GM18502 (cell line): ENCODE results near the gene TMEM178B.
"Not testable (repeated sequence)": the region's sequence is repeated elsewhere in the genome, so short reads cannot be mapped to it uniquely, and the experiment has no call there.

Source experiments
- ATAC-seq: cut with Tn5 transposase; IDR thresholded peaks from one replicate; pipeline ENCODE4 v1.9.1; 2021; ENCODE audit warnings: mild to moderate bottlenecking; ENCODE audit not compliant: unreplicated experiment, poor library complexity

TMEM178B gene

DNA sequence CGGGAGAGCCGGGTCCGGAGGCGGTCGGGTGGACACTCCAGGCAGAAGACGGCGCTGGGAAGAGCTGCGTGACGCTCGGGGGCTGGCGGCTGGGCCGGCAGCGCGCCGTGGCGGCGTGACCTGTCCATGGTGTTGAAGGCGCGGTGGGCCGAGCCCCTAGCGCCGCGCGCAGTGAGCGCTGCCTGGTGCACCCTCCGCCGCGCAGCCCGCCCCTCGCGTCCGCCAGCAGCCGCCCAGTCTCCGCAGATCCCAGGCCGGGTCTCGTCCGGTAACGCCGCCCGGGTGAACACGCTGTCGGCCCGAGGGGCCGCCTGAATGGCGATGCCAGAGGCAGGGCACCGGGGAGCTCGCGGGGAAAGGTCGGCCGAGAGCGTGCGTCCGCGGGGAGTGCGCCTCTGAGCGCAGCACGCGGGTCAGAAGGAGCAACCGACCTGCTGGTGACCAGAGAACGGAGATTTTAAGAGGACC, 657 bp upstream of the TMEM178B start:
- ATAC-seq = no peak

GRCh38 chr7:141074162-141074991, 513 bp downstream of the TMEM178B start:
- no peak for ATAC-seq

DNA sequence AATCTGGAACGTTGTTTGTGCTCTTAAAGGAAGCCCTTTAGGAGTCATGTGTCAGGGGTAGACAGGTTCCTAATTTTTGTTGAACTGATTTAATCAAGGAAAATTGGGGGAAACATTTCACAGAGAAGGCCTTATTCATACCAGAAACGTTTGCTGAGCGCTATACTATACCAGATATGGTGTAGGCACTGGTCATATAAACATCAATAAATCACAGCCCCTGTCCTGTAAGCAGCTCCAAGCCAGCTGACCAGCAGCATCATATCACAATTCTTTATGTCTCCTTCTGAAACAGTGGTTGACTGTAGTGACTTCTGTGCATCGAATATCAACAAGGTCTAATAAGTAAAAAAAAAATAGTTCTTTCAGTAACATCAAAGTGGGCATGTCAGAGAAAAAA, 1.1 kb downstream of the TMEM178B start:
- no peak for ATAC-seq

DNA sequence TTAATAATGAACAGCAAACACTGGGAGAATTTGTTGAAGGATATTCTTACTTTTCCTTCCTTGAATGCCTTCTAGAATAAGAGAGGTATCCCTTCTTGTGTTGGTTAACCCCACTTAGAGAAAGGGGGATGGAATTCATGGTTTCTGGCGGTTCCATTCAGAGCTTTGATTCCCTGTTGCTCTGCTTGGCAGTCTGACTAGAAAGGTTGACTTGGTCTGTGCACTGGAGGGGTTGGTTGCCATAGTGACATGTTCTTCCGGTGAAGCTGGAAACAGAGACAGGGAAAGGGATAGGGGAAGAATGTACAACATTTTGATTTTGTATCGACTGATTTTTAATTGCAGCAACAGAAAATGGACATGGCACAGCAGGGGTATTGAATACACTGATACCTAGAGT, 2.5 kb downstream of the TMEM178B start:
- ATAC-seq = no peak

GRCh38 chr7:141079219-141079618, 5.4 kb downstream of the TMEM178B start:
- ATAC-seq = no peak

GRCh38 chr7:141089490-141089889, 15.6 kb downstream of the TMEM178B start:
- ATAC-seq = not testable (repeated sequence)

- no peak for ATAC-seq
These were observed 20.6 kb downstream of the TMEM178B start for GRCh38 chr7:141094336-141095070.

- no peak for ATAC-seq
These were observed 23.6 kb downstream of the TMEM178B start for GRCh38 chr7:141097430-141097829.

- no peak for ATAC-seq
These were observed 28.6 kb downstream of the TMEM178B start for GRCh38 chr7:141102436-141102835.

DNA sequence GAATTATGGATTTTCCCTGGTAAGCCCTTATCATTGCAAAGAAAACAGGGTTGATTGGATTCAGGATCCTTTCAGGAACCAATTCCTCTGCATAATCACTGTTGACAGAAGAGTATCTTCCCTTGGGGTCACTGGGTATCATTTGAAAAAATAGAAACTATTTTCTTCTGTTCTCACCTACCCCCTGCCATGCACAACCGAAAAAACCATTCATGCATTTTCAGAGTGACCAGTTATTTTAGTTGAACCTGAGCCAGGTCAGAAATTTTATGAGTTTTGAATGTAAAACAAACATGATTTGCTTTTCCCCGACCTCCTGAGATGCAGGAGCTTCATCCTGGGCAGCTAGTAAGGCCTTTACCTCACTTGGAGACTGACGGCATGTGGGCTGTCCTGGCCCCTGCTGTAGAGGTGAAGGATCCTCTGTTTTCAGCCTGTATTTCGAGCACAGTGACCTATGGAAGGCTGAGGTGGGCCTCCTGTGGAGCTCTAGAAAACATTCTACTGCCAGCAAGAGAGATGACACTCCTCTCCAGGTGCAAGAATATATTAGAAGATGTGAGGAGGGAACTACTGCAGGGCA, 30.1 kb downstream of the TMEM178B start:
- ATAC-seq = no peak

- no peak for ATAC-seq
These were observed 39.3 kb downstream of the TMEM178B start for GRCh38 chr7:141113131-141113530.

- ATAC-seq = no peak
These were observed 40.3 kb downstream of the TMEM178B start for GRCh38 chr7:141114029-141114664.

GRCh38 chr7:141115965-141116364, 42.1 kb downstream of the TMEM178B start:
- no peak for ATAC-seq

DNA sequence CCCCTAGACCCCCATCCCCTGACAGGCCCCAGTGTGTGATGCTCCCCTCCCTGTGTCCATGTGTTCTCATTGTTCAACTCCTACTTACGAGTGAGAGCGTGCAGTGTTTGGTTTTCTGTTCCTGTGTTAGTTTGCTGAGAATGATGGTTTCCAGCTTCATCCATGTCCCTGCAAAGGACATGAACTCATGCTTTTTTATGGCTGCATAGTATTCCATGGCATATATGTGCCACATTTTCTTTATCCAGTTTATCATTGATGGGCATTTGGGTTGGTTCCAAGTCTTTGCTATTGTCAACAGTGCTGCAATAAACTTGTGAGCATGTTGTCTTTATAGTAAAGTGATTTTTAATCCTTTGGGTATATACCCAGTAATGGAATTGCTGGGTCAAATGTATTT, 42.8 kb downstream of the TMEM178B start:
- not testable (repeated sequence) for ATAC-seq

DNA sequence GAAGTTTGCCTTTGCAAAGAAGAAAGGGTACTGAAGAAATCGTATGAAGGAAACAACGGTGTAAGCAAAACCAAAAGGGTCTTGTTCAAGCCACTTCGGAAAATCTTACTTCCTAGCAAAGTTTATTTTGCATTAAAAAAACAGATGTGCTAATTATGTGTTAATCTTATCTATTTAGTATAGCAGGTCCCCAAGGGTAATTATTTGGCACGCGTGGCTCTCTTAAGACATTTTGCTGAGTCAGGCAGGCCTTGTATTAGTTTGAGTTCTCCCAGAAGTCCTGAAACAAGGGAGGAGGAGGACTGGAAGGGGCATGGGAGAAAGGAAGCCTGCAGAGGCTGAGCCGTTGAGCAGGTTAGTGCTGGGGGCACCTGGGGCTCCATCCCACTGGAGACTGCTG, 44.9 kb downstream of the TMEM178B start:
- ATAC-seq = no peak

DNA sequence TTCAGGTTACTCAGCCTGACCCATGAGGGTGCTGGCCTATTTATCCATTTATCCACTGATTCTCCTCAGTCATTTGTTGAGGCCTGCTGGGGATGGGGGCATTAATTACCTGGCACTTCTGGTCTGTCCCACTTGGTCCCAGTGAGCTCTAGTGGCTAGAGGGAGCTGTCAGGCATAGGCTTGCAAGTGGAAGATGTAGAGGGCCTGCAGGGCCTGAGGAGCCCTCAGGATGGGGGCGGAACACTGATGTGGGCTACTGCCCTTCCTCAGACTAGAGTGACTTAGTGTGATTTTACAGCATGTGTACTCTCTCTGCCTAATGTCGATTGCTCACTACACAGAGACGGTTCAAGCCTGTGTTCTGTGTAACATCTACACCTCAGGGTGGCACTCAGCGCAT, 45.3 kb downstream of the TMEM178B start:
- no peak for ATAC-seq

DNA sequence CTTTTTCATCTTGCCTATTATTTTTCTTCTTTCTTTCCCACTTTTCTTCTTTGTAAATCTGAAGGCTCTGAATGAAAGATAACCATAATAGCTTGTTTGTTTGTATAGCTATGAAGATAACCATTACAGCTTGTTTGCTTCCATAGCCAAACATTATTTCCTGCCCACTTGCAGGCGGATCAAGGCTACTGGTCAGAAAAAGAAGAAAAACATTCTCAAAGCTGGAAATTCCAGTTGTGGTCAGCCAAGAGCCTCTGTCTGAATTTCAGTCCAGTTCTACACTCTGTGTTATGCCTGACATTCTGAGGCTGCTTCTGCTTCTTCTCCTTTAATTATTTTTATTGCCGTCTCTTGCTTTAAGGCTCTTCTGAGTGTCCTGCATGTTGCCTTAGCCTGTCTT, 48.9 kb downstream of the TMEM178B start:
- ATAC-seq = no peak

DNA sequence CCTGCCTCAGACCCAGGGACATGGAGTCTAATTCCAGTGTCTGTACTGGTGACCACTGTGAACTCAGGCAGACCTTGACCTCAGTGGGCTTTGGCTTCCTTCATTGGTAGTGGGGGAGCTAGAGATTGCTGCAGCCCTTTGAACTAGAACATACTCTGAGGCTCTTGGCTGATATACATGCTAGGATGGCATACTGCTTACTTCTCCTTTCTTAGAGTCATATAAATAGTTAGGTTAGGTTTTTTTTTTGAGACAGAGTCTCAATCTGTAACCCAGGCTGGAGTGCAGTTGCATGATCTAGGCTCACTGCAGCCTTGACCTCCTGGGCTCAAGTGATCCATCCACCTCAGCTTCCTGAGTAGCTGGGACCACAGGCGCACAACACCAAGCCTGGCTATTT, 49.7 kb downstream of the TMEM178B start:
- no peak for ATAC-seq

DNA sequence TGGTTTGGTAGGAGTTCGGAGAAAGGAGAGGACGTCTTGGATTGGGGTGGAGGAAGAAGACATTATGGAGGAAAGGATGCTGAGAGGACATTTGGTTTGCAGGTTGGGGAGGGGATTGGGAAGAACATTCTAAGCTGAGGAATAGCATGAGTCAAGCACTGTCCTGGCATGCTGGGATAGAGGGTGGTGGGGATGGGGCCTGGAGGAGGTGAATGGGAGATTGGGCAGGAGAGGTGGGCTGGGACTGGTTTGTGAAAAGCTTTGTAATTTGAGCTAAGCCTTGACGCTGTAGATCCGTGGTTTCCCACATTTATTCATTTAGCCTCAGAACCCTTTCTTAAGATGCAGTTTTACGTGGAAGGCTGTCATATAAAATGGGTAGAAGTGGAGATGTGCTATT, 52.2 kb downstream of the TMEM178B start:
- ATAC-seq = no peak

GRCh38 chr7:141128506-141128905, 54.6 kb downstream of the TMEM178B start:
- ATAC-seq = no peak

DNA sequence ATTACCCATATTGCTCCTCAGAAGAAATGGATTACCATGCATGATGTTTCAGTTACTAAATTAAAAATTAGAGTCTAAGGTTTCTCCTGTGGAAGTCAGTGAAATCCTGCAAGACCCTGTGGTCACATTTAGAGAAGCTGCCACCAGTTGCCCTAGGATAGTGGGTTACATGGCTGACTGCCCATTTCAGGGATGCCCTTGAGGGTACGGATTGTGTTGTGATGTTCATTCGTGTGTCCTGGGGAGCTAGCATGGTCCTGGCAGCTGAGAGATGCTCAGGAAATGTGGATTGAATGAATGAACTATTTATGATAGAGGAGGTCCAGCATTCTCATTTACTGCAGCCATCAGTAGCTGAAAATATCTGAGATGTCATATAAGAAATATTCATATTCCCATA, 55.1 kb downstream of the TMEM178B start:
- ATAC-seq = no peak
